Mesendoderm (in vitro differentiated cells): ENCODE data around the gene KIF5C.
A peak's percentile ranks its signal among the peaks of the same experiment; 100 is the strongest.

Source experiments
- DNase-seq: peaks from one replicate; pipeline ENCODE4 v3.0.0; 2013
- H2AK5ac ChIP-seq: 2 replicates; pipeline ENCODE4 v1.6.1; 2013; ENCODE audit warnings: low read length, inconsistent platforms
- H2BK120ac ChIP-seq: 2 replicates; pipeline ENCODE4 v1.6.1; 2013; ENCODE audit warnings: low read depth, mild to moderate bottlenecking, low read length, moderate library complexity, mixed read lengths
- H2BK15ac ChIP-seq: replicated peaks from 2 replicates; pipeline ENCODE4 v1.6.1; 2013; ENCODE audit warnings: low read depth, mild to moderate bottlenecking, moderate library complexity
- H2BK5ac ChIP-seq: 2 replicates; pipeline ENCODE4 v1.6.1; 2013; ENCODE audit warnings: low read length, inconsistent platforms
- H3K18ac ChIP-seq: 2 replicates; pipeline ENCODE4 v1.6.1; 2013; ENCODE audit warnings: mild to moderate bottlenecking, low read length, mixed read lengths
- H3K23ac ChIP-seq: one replicate; pipeline ENCODE4 v1.6.1; 2013; ENCODE audit warnings: low read length
- H3K27ac ChIP-seq: 2 replicates; pipeline ENCODE4 v1.5.1; 2013; ENCODE audit warnings: low read depth, mild to moderate bottlenecking, inconsistent platforms, low read length, moderate library complexity
- H3K27me3 ChIP-seq: 2 replicates; pipeline ENCODE4 v1.6.1; 2013; ENCODE audit warnings: low read length, control low read depth, mild to moderate bottlenecking, inconsistent platforms; ENCODE audit not compliant: insufficient read depth, poor library complexity
- H3K36me3 ChIP-seq: 2 replicates; pipeline ENCODE4 v1.6.1; 2013; ENCODE audit warnings: low read length, inconsistent platforms; ENCODE audit not compliant: control insufficient read depth, insufficient read depth
- H3K4ac ChIP-seq: one replicate; pipeline ENCODE4 v1.6.1; 2013; ENCODE audit warnings: low read depth, mild to moderate bottlenecking, low read length, moderate library complexity
- H3K4me1 ChIP-seq: 2 replicates; pipeline ENCODE4 v1.6.1; 2013; ENCODE audit warnings: low read depth, low read length, inconsistent platforms; ENCODE audit not compliant: control insufficient read depth
- H3K4me2 ChIP-seq: 2 replicates; pipeline ENCODE4 v1.6.1; 2013; ENCODE audit warnings: low read length
- H3K4me3 ChIP-seq: 2 replicates; pipeline ENCODE4 v1.5.1; 2013; ENCODE audit warnings: mild to moderate bottlenecking, low read length
- H3K56ac ChIP-seq: one replicate; pipeline ENCODE4 v1.6.1; 2013; ENCODE audit warnings: low read length
- H3K79me1 ChIP-seq: 2 replicates; pipeline ENCODE4 v1.6.1; 2013; ENCODE audit warnings: low read length, inconsistent platforms
- H3K79me2 ChIP-seq: 2 replicates; pipeline ENCODE4 v1.6.1; 2013; ENCODE audit warnings: mild to moderate bottlenecking, low read length; ENCODE audit not compliant: control insufficient read depth, insufficient read depth
- H3K9ac ChIP-seq: 2 replicates; pipeline ENCODE4 v1.6.1; 2013; ENCODE audit warnings: low read length, inconsistent platforms
- H4K5ac ChIP-seq: one replicate; pipeline ENCODE4 v1.6.1; 2013; ENCODE audit warnings: low read length
- H4K8ac ChIP-seq: one replicate; pipeline ENCODE4 v1.6.1; 2013; ENCODE audit warnings: low read depth, mild to moderate bottlenecking, control low read depth, low read length, moderate library complexity
- WGBS: extraction: QIAGEN DNeasy Blood & Tissue Kit; methylation state at CpG from one replicate; pipeline ENCODE4 v1.1.7; 2013; ENCODE audit warnings: low lambda C conversion rate, missing lambda C conversion rate; ENCODE audit not compliant: insufficient coverage; ENCODE audit errors: extremely low coverage; 5-methylcytosine and 5-hydroxymethylcytosine counted together

The KIF5C gene

DNA sequence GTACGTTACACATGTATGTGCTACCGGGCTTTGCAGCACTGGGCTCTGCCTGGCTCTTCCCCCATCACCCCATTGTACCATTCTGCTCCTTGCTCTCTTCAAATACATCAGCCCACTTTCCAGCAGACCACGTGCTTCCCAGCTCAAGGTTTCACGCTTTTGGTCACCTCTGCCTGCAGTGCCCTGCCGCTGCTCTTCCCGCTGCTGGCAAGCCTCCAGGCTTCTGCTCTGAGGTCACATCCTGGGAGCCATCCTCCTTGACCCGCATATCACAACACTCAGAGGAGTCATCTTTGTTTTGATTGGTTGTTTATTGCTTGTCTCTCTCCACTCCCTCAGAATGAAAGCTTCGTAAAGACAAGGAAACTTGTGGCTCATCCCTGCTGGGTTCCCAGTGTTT, 34.1 kb downstream of the KIF5C start:
- WGBS, result no CpG with 5 or more reads among the region's 8 CpGs
- H2BK5ac ChIP-seq, result no peak overlapping the region
- H3K18ac ChIP-seq, result no peak overlapping the region
- H3K36me3 ChIP-seq, result no peaks in the 10 kb centered on the region
- H3K9ac ChIP-seq, result no peak overlapping the region
- no peaks in the 10 kb centered on the region for H3K79me2 ChIP-seq
- H3K27me3 ChIP-seq, result no peaks in the 10 kb centered on the region
- no peak overlapping the region for H3K56ac ChIP-seq
- no peak overlapping the region for H2AK5ac ChIP-seq
- no peak overlapping the region for H3K4me3 ChIP-seq
- no peak overlapping the region for H3K4me2 ChIP-seq
- no peak overlapping the region for H2BK120ac ChIP-seq
- no peak overlapping the region for H4K8ac ChIP-seq
- no peak overlapping the region for H3K4ac ChIP-seq
- no peaks in the 10 kb centered on the region for H3K4me1 ChIP-seq
- no peak overlapping the region for H4K5ac ChIP-seq
- H3K79me1 ChIP-seq, result peaks cover 7% of the 10 kb centered on the region
- peak; percentile 72 for DNase-seq
- H2BK15ac ChIP-seq, result no peak overlapping the region
- no peak overlapping the region for H3K27ac ChIP-seq
- peak overlapping the region; percentile 30 for H3K23ac ChIP-seq

DNA sequence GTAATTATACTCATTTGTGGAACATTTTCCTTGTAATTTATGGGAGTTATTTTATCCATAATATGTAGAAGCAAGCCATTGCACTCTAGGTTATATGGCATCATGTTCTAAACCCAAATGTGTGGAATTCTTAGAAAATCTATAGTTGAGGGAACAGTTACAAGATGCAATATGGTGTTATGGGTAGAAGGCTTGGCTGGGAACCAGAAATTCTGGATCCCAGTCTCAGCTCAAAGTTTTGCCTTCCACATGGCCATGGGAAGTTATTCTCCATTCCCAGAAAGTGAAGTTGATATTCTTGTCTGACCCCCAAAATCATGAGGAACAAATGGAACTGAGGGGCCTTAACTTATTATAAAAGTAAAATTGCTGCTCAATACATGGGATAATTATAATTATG, 38.0 kb downstream of the KIF5C start:
- Histone ChIP-seq H2AK5ac (no peak overlapping the region), H3K79me2 (no peaks in the 10 kb centered on the region), H3K4ac (no peak overlapping the region), H3K4me1 (no peaks in the 10 kb centered on the region), H4K8ac (no peak overlapping the region), H3K9ac (no peak overlapping the region), H3K4me3 (no peak overlapping the region), H3K23ac (no peak overlapping the region), H3K56ac (no peak overlapping the region), H2BK5ac (no peak overlapping the region), H3K27ac (no peak overlapping the region), H3K27me3 (no peaks in the 10 kb centered on the region), H2BK120ac (no peak overlapping the region), H3K18ac (no peak overlapping the region), H3K36me3 (no peaks in the 10 kb centered on the region), H3K4me2 (no peak overlapping the region), H2BK15ac (no peak overlapping the region), H4K5ac (no peak overlapping the region), H3K79me1 (peaks cover 2% of the 10 kb centered on the region)
- DNase-seq, result no peak

DNA sequence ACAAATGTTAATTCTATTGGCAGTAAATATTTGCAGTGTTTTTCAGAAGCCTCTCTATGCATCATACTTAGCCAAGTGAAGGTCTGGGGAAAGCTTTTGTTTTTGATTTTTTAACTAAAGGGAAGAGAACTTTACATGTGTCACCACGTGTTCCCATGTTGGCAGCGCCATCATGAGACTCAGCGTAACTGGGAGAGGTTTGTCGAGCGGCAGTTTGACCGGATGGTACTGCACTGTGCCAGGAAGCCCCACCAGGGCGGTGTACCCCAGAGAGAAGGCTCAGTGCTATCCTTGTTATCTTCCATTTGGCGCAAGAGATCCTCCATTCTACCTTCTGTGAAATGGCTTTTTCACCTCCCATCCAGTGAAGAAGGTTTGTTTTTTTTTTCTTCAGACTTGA, 38.5 kb downstream of the KIF5C start:
- H3K4ac ChIP-seq, result no peak overlapping the region
- H3K79me2 ChIP-seq, result no peaks in the 10 kb centered on the region
- no peak overlapping the region for H3K23ac ChIP-seq
- H3K4me1 ChIP-seq, result no peaks in the 10 kb centered on the region
- no peak overlapping the region for H2BK120ac ChIP-seq
- no peaks in the 10 kb centered on the region for H3K36me3 ChIP-seq
- no peak overlapping the region for H3K9ac ChIP-seq
- no peak for DNase-seq
- H3K4me2 ChIP-seq, result no peak overlapping the region
- H2BK15ac ChIP-seq, result no peak overlapping the region
- H3K18ac ChIP-seq, result no peak overlapping the region
- no peaks in the 10 kb centered on the region for H3K27me3 ChIP-seq
- H3K4me3 ChIP-seq, result no peak overlapping the region
- H3K27ac ChIP-seq, result no peak overlapping the region
- H4K8ac ChIP-seq, result no peak overlapping the region
- no peak overlapping the region for H2AK5ac ChIP-seq
- H4K5ac ChIP-seq, result no peak overlapping the region
- H3K56ac ChIP-seq, result no peak overlapping the region
- no CpG with 5 or more reads among the region's 8 CpGs for WGBS
- H3K79me1 ChIP-seq, result peaks cover 2% of the 10 kb centered on the region
- H2BK5ac ChIP-seq, result no peak overlapping the region

DNA sequence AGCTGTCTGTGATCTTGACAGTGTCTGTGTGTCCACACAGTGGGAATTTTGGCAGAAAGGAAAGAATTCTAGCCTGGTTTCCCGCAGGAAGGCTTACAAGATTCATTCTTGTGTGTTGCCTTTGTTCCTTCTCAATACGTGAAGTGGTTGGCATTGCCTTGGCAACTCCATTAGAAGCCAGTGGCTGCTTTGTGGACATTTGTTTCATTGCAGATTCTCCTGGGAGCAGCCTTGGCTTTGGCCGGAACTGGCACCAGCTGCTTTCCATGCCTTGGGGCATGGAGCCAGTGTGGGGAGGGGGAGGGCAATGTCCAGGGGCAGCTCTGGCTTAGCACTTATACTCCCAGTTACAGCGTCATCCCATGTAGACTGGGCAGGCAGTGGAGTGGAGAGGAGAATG, 39.4 kb downstream of the KIF5C start:
- Histone ChIP-seq H3K79me2 (no peaks in the 10 kb centered on the region), H4K8ac (no peak overlapping the region), H3K4me3 (no peak overlapping the region), H2AK5ac (no peak overlapping the region), H3K4me2 (no peak overlapping the region), H3K27me3 (no peaks in the 10 kb centered on the region), H3K4me1 (no peaks in the 10 kb centered on the region), H3K56ac (no peak overlapping the region), H3K18ac (no peak overlapping the region), H3K79me1 (peaks cover 4% of the 10 kb centered on the region), H3K23ac (no peak overlapping the region), H3K9ac (no peak overlapping the region), H3K36me3 (no peaks in the 10 kb centered on the region), H2BK5ac (no peak overlapping the region), H2BK120ac (no peak overlapping the region), H4K5ac (no peak overlapping the region), H3K4ac (no peak overlapping the region), H2BK15ac (no peak overlapping the region), H3K27ac (no peak overlapping the region)
- no peak for DNase-seq
- WGBS, result no CpG with 5 or more reads among the region's 4 CpGs

DNA sequence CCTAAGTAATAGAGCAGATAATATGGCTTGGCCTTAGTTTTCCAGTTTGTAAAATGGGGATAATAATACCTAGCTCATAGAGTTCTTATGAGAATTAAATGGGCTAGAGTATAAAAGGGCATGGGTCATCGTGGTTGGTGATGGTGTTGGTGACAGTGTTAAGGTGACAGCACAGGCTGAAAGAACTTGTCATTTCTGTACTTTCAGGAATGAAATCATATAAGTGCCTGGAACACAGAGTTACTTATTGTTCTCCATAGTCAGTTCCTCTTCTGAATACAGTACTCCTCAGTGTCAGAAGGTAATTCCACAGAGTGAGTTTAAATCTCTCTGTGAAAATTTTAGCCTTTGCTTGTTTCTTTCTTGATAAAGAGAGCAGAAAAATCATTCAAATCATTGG, 42.4 kb downstream of the KIF5C start:
- Histone ChIP-seq H4K5ac (no peak overlapping the region), H3K27me3 (no peaks in the 10 kb centered on the region), H3K23ac (no peak overlapping the region), H2BK5ac (no peak overlapping the region), H2BK15ac (no peak overlapping the region), H3K18ac (no peak overlapping the region), H3K9ac (no peak overlapping the region), H2AK5ac (no peak overlapping the region), H3K4me1 (no peaks in the 10 kb centered on the region), H3K79me2 (no peaks in the 10 kb centered on the region), H3K36me3 (no peaks in the 10 kb centered on the region), H3K4ac (no peak overlapping the region), H3K27ac (no peak overlapping the region), H3K79me1 (peaks cover 2% of the 10 kb centered on the region), H2BK120ac (no peak overlapping the region), H4K8ac (no peak overlapping the region), H3K4me2 (no peak overlapping the region), H3K56ac (no peak overlapping the region), H3K4me3 (no peak overlapping the region)
- WGBS, result no CpG with 5 or more reads among the region's 1 CpG
- no peak for DNase-seq

DNA sequence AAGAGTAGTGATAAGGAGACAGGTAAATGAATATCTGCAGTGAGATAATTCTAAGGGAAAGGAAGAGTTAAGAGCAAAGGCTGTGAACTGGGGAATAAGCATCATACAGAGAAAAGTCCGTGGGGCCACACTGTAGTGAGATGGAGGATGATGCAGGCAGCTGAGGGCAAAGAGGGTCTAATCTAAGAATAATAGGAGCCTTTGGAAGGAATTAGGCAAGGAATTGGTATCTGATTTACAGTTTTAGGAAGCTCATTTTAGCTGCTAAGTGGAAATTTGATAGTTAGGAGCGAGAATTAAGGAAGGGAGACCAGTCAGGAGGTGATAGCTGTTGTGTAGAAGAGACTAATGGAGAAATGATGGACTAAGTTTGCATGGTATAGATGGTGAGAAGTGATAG, 43.5 kb downstream of the KIF5C start:
- H4K8ac ChIP-seq, result no peak overlapping the region
- no peak overlapping the region for H2BK15ac ChIP-seq
- H4K5ac ChIP-seq, result no peak overlapping the region
- H3K4me1 ChIP-seq, result no peaks in the 10 kb centered on the region
- no peak overlapping the region for H3K18ac ChIP-seq
- no peaks in the 10 kb centered on the region for H3K27me3 ChIP-seq
- H3K36me3 ChIP-seq, result no peaks in the 10 kb centered on the region
- no peak for DNase-seq
- no peak overlapping the region for H3K9ac ChIP-seq
- no CpG with 5 or more reads among the region's 2 CpGs for WGBS
- no peak overlapping the region for H3K27ac ChIP-seq
- H2BK5ac ChIP-seq, result no peak overlapping the region
- H2BK120ac ChIP-seq, result no peak overlapping the region
- H3K79me1 ChIP-seq, result peaks cover 2% of the 10 kb centered on the region
- no peak overlapping the region for H3K4ac ChIP-seq
- no peak overlapping the region for H2AK5ac ChIP-seq
- no peaks in the 10 kb centered on the region for H3K79me2 ChIP-seq
- no peak overlapping the region for H3K56ac ChIP-seq
- H3K4me3 ChIP-seq, result no peak overlapping the region
- H3K4me2 ChIP-seq, result no peak overlapping the region
- no peak overlapping the region for H3K23ac ChIP-seq
